H1 (cell line): Measurements from ENCODE around the gene COA1. TPM values are rescaled to one million over a fixed set of nuclear protein-coding genes. Genes with fewer than 3 reads are reported as not detected.

Source experiments
- CTCF ChIA-PET: fragments of 300-600 bp; sonication (Branson Sonifier 250); formaldehyde crosslinking; loops from one replicate; lab custom pipeline; 2021; ENCODE audit not compliant: partially characterized antibody; lab: Charles Lee
- POLR2A ChIA-PET: fragments of 300-600 bp; sonication (Branson Sonifier 250); formaldehyde crosslinking; loops from one replicate; lab custom pipeline; 2021; ENCODE audit warnings: inconsistent platforms; ENCODE audit not compliant: partially characterized antibody; lab: Charles Lee
- DNase-seq, 2 experiments: peaks; one replicate each; pipeline versions ENCODE4 v3.0.0 to v3.0.0-alpha.2; 2010 to 2022; ENCODE audit warnings: low spot score in 2 of 2, low read depth in 1 of 2, mixed read lengths in 1 of 2
- FAIRE-seq: peaks from 2 replicates; lab custom pipeline; 2011; peaks lifted over from hg19 to GRCh38; lab: Jason Lieb, UNC
- H2AFZ ChIP-seq: 2 replicates; pipeline ENCODE4 v1.8.1; 2012; ENCODE audit warnings: low read length, inconsistent platforms
- H2AK5ac ChIP-seq: 2 replicates; pipeline ENCODE4 v1.6.1; 2013; ENCODE audit warnings: low read depth, low read length
- H2BK120ac ChIP-seq: replicated peaks from 2 replicates; pipeline ENCODE3; 2013; ENCODE audit warnings: low read depth, low read length, inconsistent platforms
- H2BK12ac ChIP-seq: 2 replicates; pipeline ENCODE4 v1.6.1; 2013; ENCODE audit warnings: low read depth, low read length
- H2BK15ac ChIP-seq: 2 replicates; pipeline ENCODE4 v1.6.1; 2013; ENCODE audit warnings: low read length
- H2BK20ac ChIP-seq: 2 replicates; pipeline ENCODE4 v1.6.1; 2013; ENCODE audit warnings: low read length
- H2BK5ac ChIP-seq: 2 replicates; pipeline ENCODE4 v1.6.1; 2013; ENCODE audit warnings: low read depth, low read length
- H3K14ac ChIP-seq: 2 replicates; pipeline ENCODE4 v1.6.1; 2013; ENCODE audit warnings: inconsistent platforms; ENCODE audit not compliant: insufficient read length
- H3K18ac ChIP-seq: 2 replicates; pipeline ENCODE4 v1.6.1; 2013; ENCODE audit warnings: low read length; ENCODE audit errors: extremely low read depth
- H3K23ac ChIP-seq: 2 replicates; pipeline ENCODE4 v1.6.1; 2013; ENCODE audit warnings: inconsistent platforms; ENCODE audit not compliant: insufficient read length
- H3K23me2 ChIP-seq: 2 replicates; pipeline ENCODE4 v1.6.1; 2013; ENCODE audit warnings: low read depth, low read length
- H3K27ac ChIP-seq: 2 replicates; pipeline ENCODE4 v1.6.1; 2011; ENCODE audit warnings: low read depth, low read length, inconsistent platforms
- H3K27me3 ChIP-seq, 4 experiments: replicated peaks in 1 of 4; 1 replicate in 1 of 4; 2 replicates in 3 of 4; pipeline versions ENCODE4 v1.6.1 to v1.8.1; 2011 to 2013; ENCODE audit warnings: low read length in 3 of 4, mild to moderate bottlenecking in 3 of 4, inconsistent platforms in 2 of 4, mixed read lengths in 2 of 4, moderate library complexity in 1 of 4; ENCODE audit not compliant: control insufficient read depth in 3 of 4, insufficient read depth in 3 of 4; ENCODE audit errors: extremely low read depth in 1 of 4
- H3K36me3 ChIP-seq, 4 experiments: 2 replicates each; pipeline versions ENCODE4 v1.6.1 to v1.8.1; 2011 to 2013; ENCODE audit warnings: mild to moderate bottlenecking in 4 of 4, low read length in 3 of 4, moderate library complexity in 2 of 4, control low read depth in 1 of 4, inconsistent platforms in 1 of 4; ENCODE audit not compliant: insufficient read depth in 4 of 4, control insufficient read depth in 2 of 4
- H3K4ac ChIP-seq: replicated peaks from 2 replicates; pipeline ENCODE3; 2013; ENCODE audit warnings: low read length, low read depth, mixed read lengths, inconsistent platforms; ENCODE audit not compliant: insufficient read length
- H3K4me1 ChIP-seq, 4 experiments: replicated peaks in 1 of 4; 1 replicate in 1 of 4; 2 replicates in 3 of 4; pipeline versions ENCODE4 v1.6.1 to v1.8.1; 2011 to 2013; ENCODE audit warnings: low read length in 3 of 4, inconsistent platforms in 2 of 4, mixed read lengths in 1 of 4; ENCODE audit not compliant: insufficient read depth in 4 of 4, control insufficient read depth in 3 of 4
- H3K4me2 ChIP-seq, 2 experiments: 2 replicates each; pipeline versions ENCODE4 v1.6.1 to v1.8.1; 2011 to 2013; ENCODE audit warnings: low read depth in 2 of 2, low read length in 2 of 2, control low read depth in 1 of 2, inconsistent platforms in 1 of 2, mild to moderate bottlenecking in 1 of 2; ENCODE audit not compliant: insufficient read depth in 1 of 2
- H3K4me3 ChIP-seq, 4 experiments: fragments of 200-600, 300-600 bp in 1 of 4; sonication (generic), shearing (Covaris generic), sonication (Bioruptor Twin) in 1 of 4; 2 replicates each; pipeline versions ENCODE4 v1.5.1 to v1.8.1; 2011 to 2016; ENCODE audit warnings: low read length in 4 of 4, low read depth in 3 of 4, control low read depth in 2 of 4, inconsistent platforms in 2 of 4, mild to moderate bottlenecking in 2 of 4, mixed read lengths in 1 of 4, moderate library complexity in 1 of 4; ENCODE audit not compliant: insufficient read depth in 2 of 4; ENCODE audit errors: extremely low read depth in 1 of 4
- H3K56ac ChIP-seq: replicated peaks from 2 replicates; pipeline ENCODE3; 2013; ENCODE audit warnings: low read depth, mild to moderate bottlenecking, mixed read lengths, low read length, inconsistent platforms; ENCODE audit not compliant: insufficient read length
- H3K79me1 ChIP-seq: 2 replicates; pipeline ENCODE4 v1.6.1; 2013; ENCODE audit warnings: low read depth, low read length, control low read depth
- H3K79me2 ChIP-seq, 2 experiments: 2 replicates each; pipeline versions ENCODE4 v1.6.1 to v1.8.1; 2012 to 2013; ENCODE audit warnings: low read length in 2 of 2, mild to moderate bottlenecking in 2 of 2, inconsistent platforms in 1 of 2; ENCODE audit not compliant: insufficient read depth in 2 of 2, control insufficient read depth in 1 of 2
- H3K9ac ChIP-seq, 4 experiments: replicated peaks in 1 of 4; 1 replicate in 1 of 4; 2 replicates in 3 of 4; pipeline versions ENCODE4 v1.6.1 to v1.8.1; 2011 to 2013; ENCODE audit warnings: low read depth in 3 of 4, low read length in 3 of 4, control low read depth in 2 of 4, mild to moderate bottlenecking in 2 of 4, moderate library complexity in 2 of 4, inconsistent platforms in 1 of 4; ENCODE audit errors: extremely low read depth in 1 of 4
- H3K9me3 ChIP-seq, 2 experiments: 2 replicates each; pipeline versions ENCODE4 v1.6.1 to v1.8.1; 2012 to 2013; ENCODE audit warnings: mild to moderate bottlenecking in 2 of 2, moderate library complexity in 2 of 2, control low read depth in 1 of 2, inconsistent platforms in 1 of 2, low read depth in 1 of 2, low read length in 1 of 2, mixed read lengths in 1 of 2; ENCODE audit not compliant: insufficient read depth in 2 of 2
- H4K20me1 ChIP-seq, 2 experiments: replicated peaks in 1 of 2; 2 replicates each; pipeline versions ENCODE3 to v1.8.1; 2011 to 2013; ENCODE audit warnings: inconsistent platforms in 2 of 2, low read length in 2 of 2, mild to moderate bottlenecking in 1 of 2; ENCODE audit not compliant: insufficient read depth in 2 of 2, control insufficient read depth in 1 of 2
- H4K5ac ChIP-seq: 2 replicates; pipeline ENCODE4 v1.6.1; 2013; ENCODE audit warnings: low read length, low read depth, mixed read lengths, inconsistent platforms; ENCODE audit not compliant: insufficient read length
- H4K8ac ChIP-seq: 2 replicates; pipeline ENCODE4 v1.8.0; 2013; ENCODE audit warnings: mild to moderate bottlenecking, moderate library complexity, low read length, inconsistent platforms; ENCODE audit not compliant: insufficient read depth; ENCODE audit errors: extremely low read depth
- H4K91ac ChIP-seq: replicated peaks from 2 replicates; pipeline ENCODE3; 2013; ENCODE audit warnings: low read length, mixed read lengths, inconsistent platforms; ENCODE audit not compliant: insufficient read length
- EZH2 ChIP-seq: fragments of 200-600 bp; sonication (generic); IDR thresholded peaks from 2 replicates; pipeline ENCODE4 v1.7.1; 2012; ENCODE audit warnings: low read depth, mild to moderate bottlenecking, moderate library complexity, low read length, inconsistent platforms; ENCODE audit not compliant: severe bottlenecking
- POLR2AphosphoS5 ChIP-seq: IDR thresholded peaks from 2 replicates; pipeline ENCODE4 v1.6.1; 2011; ENCODE audit warnings: low read depth, low read length
- WGBS, 2 experiments: shearing (Covaris generic) in 1 of 2; methylation state at CpG; one replicate each; pipeline versions ENCODE4 v1.1.6 to v1.1.7; 2013 to 2015; ENCODE audit warnings: low lambda C conversion rate in 2 of 2, mixed read lengths in 2 of 2, inconsistent platforms in 1 of 2, low coverage in 1 of 2, missing lambda C conversion rate in 1 of 2; ENCODE audit not compliant: insufficient replicate concordance in 2 of 2, insufficient coverage in 1 of 2, insufficient read length in 1 of 2; ENCODE audit errors: extremely low coverage in 1 of 2, missing lambda C conversion rate in 1 of 2; 5-methylcytosine and 5-hydroxymethylcytosine counted together
- polyA plus RNA-seq, 7 experiments: library from polyadenylated mRNA; depleted of rRNA in 3 of 7; stranded (reverse) in 5 of 7; unstranded in 2 of 7; fragments of >200 nt in 5 of 7; fragments of 200-250 nt in 2 of 7; gene quantifications; 1 replicate in 5 of 7; 2 replicates in 1 of 7; 4 replicates in 1 of 7; pipeline versions ENCODE4 v1.2.1 to v1.2.3, GENCODE V29; 2011 to 2013; ENCODE audit warnings: missing spikeins in 2 of 7, mixed read lengths in 2 of 7
- total RNA-seq: library from RNA; stranded (reverse); fragmentation: NEBNext Ultra II Directional; extraction: Animal tissue kit (Norgen Biotek cat#: 25700); gene quantifications from 2 replicates; pipeline ENCODE4 v1.2.1, GENCODE V29; 2021

Gene COA1
- total and polyA plus RNA-seq, 2 of the 8 experiments (the other 6 are each of a cell fraction or from before 2014, with no cell fraction given) = 98.6 to 143 TPM

DNA sequence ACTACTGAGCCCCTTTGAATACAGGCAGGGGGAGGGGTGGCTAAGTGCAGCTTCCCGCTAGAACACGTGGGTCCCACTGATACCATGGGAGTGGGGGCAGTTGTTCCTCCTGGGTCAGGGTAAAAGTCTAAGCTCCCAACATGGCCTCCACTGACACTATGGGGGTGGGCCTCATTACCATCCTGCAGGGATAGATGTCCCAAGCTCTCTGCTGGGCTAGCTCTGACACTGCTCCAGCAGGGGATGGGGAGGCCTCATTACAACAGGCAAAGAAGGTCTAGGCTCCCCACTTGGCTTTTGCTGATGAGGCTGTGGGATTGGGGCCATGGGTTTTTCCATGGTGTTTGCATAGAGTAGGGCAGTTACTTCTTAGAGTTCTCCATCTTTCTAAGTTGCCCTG lies 94.9 kb downstream of the COA1 start:
- Histone ChIP-seq H4K20me1 (peaks cover 0 to 1% of the 10 kb centered on the region in 2 experiments), H3K27ac (no peak overlapping the region), H3K23me2 (no peaks in the 10 kb centered on the region), H4K8ac (no peak overlapping the region; the same call in 1 of the 2 replicates), H2BK5ac (no peak overlapping the region), H4K91ac (no peak overlapping the region), H2BK20ac (no peak overlapping the region), H2BK120ac (no peak overlapping the region), H3K9ac (no peak overlapping the region), H2BK12ac (no peak overlapping the region), H4K5ac (no peak overlapping the region), H3K79me1 (no peaks in the 10 kb centered on the region), H3K18ac (no peak overlapping the region), H3K27me3 (no peaks in the 10 kb centered on the region), H3K36me3 (peaks cover 0 to 55% (median 33%) of the 10 kb centered on the region in 4 experiments; a peak in 7 of 8 replicates), H2AFZ (no peak overlapping the region), H3K23ac (no peak overlapping the region), H3K14ac (no peak overlapping the region), H3K4me2 (no peak overlapping the region), H3K4ac (no peak overlapping the region), H3K9me3 (no peaks in the 10 kb centered on the region), H2AK5ac (no peak overlapping the region), H3K4me1 (no peaks in the 10 kb centered on the region), H3K56ac (no peak overlapping the region), H3K4me3 (no peak overlapping the region), H3K79me2 (no peaks in the 10 kb centered on the region), H2BK15ac (no peak overlapping the region)
- no peak for DNase-seq
- CTCF ChIA-PET = interaction anchor here (1.1 to 2.6 kb wide), 3 partner anchors 12 to 65 kb away, joined by 3 to 10 read pairs (median 4); partner anchors contain the start of gene STK17A
- POLR2A ChIA-PET = no interaction called here
- TF ChIP-seq EZH2 = no peak
- 0 out of 2 replicates have a peak, but pooled peaks have one; percentile 23 for TF ChIP-seq POLR2AphosphoS5
- 100% methylated on average over 1 of the region's 2 CpGs; no CpG with 5 or more reads in 1 of the 2 experiments for WGBS, 2 experiments
- no peak for FAIRE-seq
